ENCODE measurements around the gene PPT2. TPM values are rescaled to one million over a fixed set of nuclear protein-coding genes. Genes with fewer than 3 reads are reported as not detected.

The PPT2 gene
- total RNA-seq, 6 experiments from 2014 or later: 6.4 to 16.0 (median 8.9) TPM

- no peak for ATAC-seq
- peaks cover 0 to 6% of the 10 kb centered on the region in 2 donors for H3K27me3 ChIP-seq
- TF ChIP-seq POLR2A (IDR thresholded peaks at IDR 0.05) (no peak), CTCF (IDR thresholded peaks at IDR 0.05) (no peak)
- 43% methylated on average over 15 of the region's 24 CpGs for WGBS (ENCODE audit: insufficient coverage, low coverage, low lambda C conversion rate, missing lambda C conversion rate)
- H3K36me3 ChIP-seq: peaks cover 0 to 5% (median 0%) of the 10 kb centered on the region in 4 donors
- peak within 1 kb of the TSS in 2 of 3 donors; percentile 63 to 74 for H3K27ac ChIP-seq
- DNase-seq: no peak
- intact Hi-C loops (cut with DNase I): loop anchor here in 1 of 2 donors (5.0 kb wide), 1 partner anchor 35 kb away; no protein-coding TSS in a partner anchor
- no peaks in the 10 kb centered on the region for H3K9me3 ChIP-seq
- H3K4me1 ChIP-seq: peaks cover 0 to 7% (median 0%) of the 10 kb centered on the region in 4 donors
- no peak within 1 kb of the TSS for H3K4me3 ChIP-seq
Measured at GRCh38 chr6:32151863-32152768, 1.8 kb upstream of the PPT2 start, which contains the start of gene PRRT1. Gene PRRT1, minus strand, starts transcription at chr6:32151939. Its CDS starts 112 bp downstream, at chr6:32151827.

DNA sequence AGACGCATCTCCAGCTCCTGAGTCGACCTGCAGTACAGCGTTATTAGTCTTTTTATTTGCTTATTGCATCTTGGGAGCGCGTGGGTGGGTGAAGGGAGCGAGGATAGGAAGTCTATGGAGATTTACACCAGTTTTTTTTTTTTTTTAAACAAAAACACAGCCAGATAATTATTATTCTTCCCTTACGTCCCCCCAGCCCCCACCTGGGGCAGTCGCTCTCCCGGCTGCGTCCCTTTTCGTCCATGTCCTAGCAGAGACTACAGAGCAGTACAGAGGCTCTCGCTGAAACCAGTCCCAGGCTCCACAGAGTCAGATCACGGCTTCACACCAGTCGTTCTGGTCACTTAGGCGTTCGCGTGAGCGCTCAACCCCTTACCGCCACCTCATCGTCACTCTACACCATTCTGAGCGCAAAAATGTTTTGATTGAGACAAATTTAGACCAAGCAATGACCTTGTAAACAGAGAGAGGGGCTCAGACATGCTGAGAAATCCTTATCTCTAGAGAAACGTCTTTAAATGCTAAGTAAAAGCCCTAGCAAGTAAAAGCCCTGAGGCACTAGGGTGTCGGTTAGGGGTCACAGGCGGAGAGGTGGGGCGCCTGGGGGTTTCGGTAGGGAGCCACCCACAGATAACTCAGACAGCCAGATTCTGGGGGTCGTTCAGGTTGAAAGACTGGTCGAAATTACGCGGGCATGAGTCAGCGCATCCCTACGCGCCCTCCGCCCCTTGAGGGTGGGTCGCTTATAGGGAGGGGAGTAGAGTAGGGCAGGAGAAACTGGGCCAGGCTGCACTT lies 975 bp upstream of the PPT2 start:
- Histone ChIP-seq H3K9me3 (no peaks in the 10 kb centered on the region), H3K4me3 (peak overlapping the region; percentile 74 to 78 (median 78)), H3K27me3 (peaks cover 0 to 6% of the 10 kb centered on the region in 2 donors), H3K36me3 (peaks cover 0 to 13% (median 0%) of the 10 kb centered on the region in 4 donors), H3K4me1 (peaks cover 0 to 7% (median 0%) of the 10 kb centered on the region in 4 donors), H3K27ac (peak overlapping the region; percentile 63 to 75 (median 74))
- DNase-seq: no peak
- WGBS (ENCODE audit: insufficient coverage, low coverage, low lambda C conversion rate, missing lambda C conversion rate): 52% methylated on average over 27 of the region's 35 CpGs
- TF ChIP-seq CTCF (IDR thresholded peaks at IDR 0.05) (no peak), POLR2A (IDR thresholded peaks at IDR 0.05) (no peak)
- ATAC-seq: peak in 1 of 4 donors; percentile 1
- intact Hi-C loops (cut with DNase I): loop anchor here in 1 of 2 donors (5.0 kb wide), 1 partner anchor 36 kb away; no protein-coding TSS in a partner anchor

DNA sequence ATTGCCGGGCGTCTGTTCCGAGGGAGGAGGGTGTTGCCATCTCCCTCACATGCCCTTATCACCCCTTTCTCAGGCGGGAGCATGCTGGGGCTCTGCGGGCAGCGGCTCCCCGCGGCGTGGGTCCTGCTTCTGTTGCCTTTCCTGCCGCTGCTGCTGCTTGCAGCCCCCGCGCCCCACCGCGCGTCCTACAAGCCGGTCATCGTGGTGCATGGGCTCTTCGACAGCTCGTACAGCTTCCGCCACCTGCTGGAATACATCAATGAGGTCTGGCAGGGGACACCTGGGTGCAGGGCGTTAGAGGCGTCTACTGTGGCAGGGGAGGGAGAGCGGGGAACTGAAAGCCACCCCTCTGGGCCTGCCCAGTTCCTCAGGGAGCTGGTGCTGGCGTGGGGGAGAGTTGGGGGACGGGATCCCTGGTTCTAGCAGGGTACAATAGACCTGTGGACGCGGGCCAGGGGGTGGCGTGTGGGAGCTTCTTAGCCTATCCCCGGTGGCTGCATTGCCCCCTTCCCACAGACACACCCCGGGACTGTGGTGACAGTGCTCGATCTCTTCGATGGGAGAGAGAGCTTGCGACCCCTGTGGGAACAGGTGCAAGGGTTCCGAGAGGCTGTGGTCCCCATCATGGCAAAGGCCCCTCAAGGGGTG lies 697 bp downstream of the PPT2 start:
- Histone ChIP-seq H3K4me3 (peak overlapping the region; percentile 74 to 78 (median 78)), H3K9me3 (no peaks in the 10 kb centered on the region), H3K36me3 (peaks cover 0 to 13% (median 0%) of the 10 kb centered on the region in 4 donors), H3K4me1 (peaks cover 0 to 7% (median 0%) of the 10 kb centered on the region in 4 donors), H3K27ac (peak overlapping the region; percentile 63 to 75 (median 74)), H3K27me3 (no peaks in the 10 kb centered on the region)
- peak; percentile 81 to 87 (median 86) for ATAC-seq
- TF ChIP-seq CTCF (IDR thresholded peaks at IDR 0.05): peak; percentile 57 to 67 (median 60)
- peak; percentile 27 for TF ChIP-seq POLR2A (IDR thresholded peaks at IDR 0.05)
- DNase-seq: peak; percentile 65 to 78 (median 75)
- intact Hi-C loops (cut with DNase I): loop anchor here (5.0 kb wide), 1 partner anchor 37 kb away; no protein-coding TSS in a partner anchor
- 0% methylated on average over 6 of the region's 34 CpGs for WGBS (ENCODE audit: insufficient coverage, low coverage, low lambda C conversion rate, missing lambda C conversion rate)

- TF ChIP-seq POLR2A (IDR thresholded peaks at IDR 0.05): no peak
- no peak for TF ChIP-seq CTCF (IDR thresholded peaks at IDR 0.05)
- Histone ChIP-seq H3K4me3 (no peak overlapping the region), H3K27me3 (no peaks in the 10 kb centered on the region), H3K27ac (no peak overlapping the region), H3K9me3 (no peaks in the 10 kb centered on the region), H3K36me3 (peaks cover 0 to 13% (median 0%) of the 10 kb centered on the region in 4 donors), H3K4me1 (peaks cover 0 to 7% (median 0%) of the 10 kb centered on the region in 4 donors)
- DNase-seq (no peak), ATAC-seq (no peak)
- intact Hi-C loops (cut with DNase I): loop anchor here in 1 of 2 donors (5.0 kb wide), 1 partner anchor 40 kb away; no protein-coding TSS in a partner anchor
- 94% methylated on average over 6 of the region's 9 CpGs for WGBS (ENCODE audit: insufficient coverage, low coverage, low lambda C conversion rate, missing lambda C conversion rate)
Measured at GRCh38 chr6:32156891-32157290, 3.0 kb downstream of the PPT2 start.

Measured in right lobe of liver (tissue), 6 donors.